Measurements from ENCODE around the gene ETV4. TPM values are rescaled to one million over a fixed set of nuclear protein-coding genes. Genes with fewer than 3 reads are reported as not detected.

ETV4 gene
- total and polyA plus RNA-seq, 2 of the 13 experiments (the other 11 are each of a cell fraction or from before 2014, with no cell fraction given): 128 to 330 TPM

GRCh38 chr17:43528319-43528987, 17.7 kb downstream of the ETV4 start (continued):
- TF ChIP-seq, protein P1, sequence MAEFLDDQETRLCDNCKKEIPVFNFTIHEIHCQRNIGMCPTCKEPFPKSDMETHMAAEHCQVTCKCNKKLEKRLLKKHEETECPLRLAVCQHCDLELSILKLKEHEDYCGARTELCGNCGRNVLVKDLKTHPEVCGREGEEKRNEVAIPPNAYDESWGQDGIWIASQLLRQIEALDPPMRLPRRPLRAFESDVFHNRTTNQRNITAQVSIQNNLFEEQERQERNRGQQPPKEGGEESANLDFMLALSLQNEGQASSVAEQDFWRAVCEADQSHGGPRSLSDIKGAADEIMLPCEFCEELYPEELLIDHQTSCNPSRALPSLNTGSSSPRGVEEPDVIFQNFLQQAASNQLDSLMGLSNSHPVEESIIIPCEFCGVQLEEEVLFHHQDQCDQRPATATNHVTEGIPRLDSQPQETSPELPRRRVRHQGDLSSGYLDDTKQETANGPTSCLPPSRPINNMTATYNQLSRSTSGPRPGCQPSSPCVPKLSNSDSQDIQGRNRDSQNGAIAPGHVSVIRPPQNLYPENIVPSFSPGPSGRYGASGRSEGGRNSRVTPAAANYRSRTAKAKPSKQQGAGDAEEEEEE (CRISPR knock-in tag; IDR thresholded peaks at IDR 0.05; ENCODE audit: borderline replicate concordance): no peak
- TF ChIP-seq ZNF253 (CRISPR knock-in tag; IDR thresholded peaks at IDR 0.05; ENCODE audit: borderline replicate concordance) (no peak), SNRNP70 (IDR thresholded peaks at IDR 0.05; ENCODE audit: low read depth, low read length) (no peak), MIXL1 (CRISPR knock-in tag; IDR thresholded peaks at IDR 0.05) (no peak; the same call in 1 of the 2 replicates), DPF2 (CRISPR knock-in tag; IDR thresholded peaks at IDR 0.05; ENCODE audit: borderline replicate concordance, low read depth) (no peak), GZF1 (CRISPR knock-in tag; IDR thresholded peaks at IDR 0.05) (no peak), ZSCAN20 (CRISPR knock-in tag; IDR thresholded peaks at IDR 0.05; ENCODE audit: borderline replicate concordance) (peak; percentile 61; the same call in 1 of the 2 replicates), CEBPG (CRISPR knock-in tag; IDR thresholded peaks at IDR 0.05) (peak; percentile 37; the same call in 1 of the 2 replicates), TP53 (CRISPR knock-in tag; conservative IDR thresholded peaks at IDR 0.05) (0 out of 2 replicates have a peak, but pooled peaks have one; percentile 40), ZNF136 (CRISPR knock-in tag; IDR thresholded peaks at IDR 0.05; ENCODE audit: low read depth) (no peak), FOXP1 (IDR thresholded peaks at IDR 0.05) (no peak), FOXP1 (CRISPR knock-in tag; IDR thresholded peaks at IDR 0.05) (no peak), ZNF431 (CRISPR knock-in tag; IDR thresholded peaks at IDR 0.05; ENCODE audit: borderline replicate concordance, low read depth) (no peak; the same call in 1 of the 2 replicates), NAIF1 (CRISPR knock-in tag; IDR thresholded peaks at IDR 0.05; ENCODE audit: borderline replicate concordance) (no peak), PRDM10 (CRISPR knock-in tag; IDR thresholded peaks at IDR 0.05; ENCODE audit: low read depth) (peak; percentile 60; the same call in 1 of the 2 replicates), ARHGAP35 (CRISPR knock-in tag; IDR thresholded peaks at IDR 0.05; ENCODE audit: borderline replicate concordance) (no peak)
- TF ChIP-seq, protein P2, sequence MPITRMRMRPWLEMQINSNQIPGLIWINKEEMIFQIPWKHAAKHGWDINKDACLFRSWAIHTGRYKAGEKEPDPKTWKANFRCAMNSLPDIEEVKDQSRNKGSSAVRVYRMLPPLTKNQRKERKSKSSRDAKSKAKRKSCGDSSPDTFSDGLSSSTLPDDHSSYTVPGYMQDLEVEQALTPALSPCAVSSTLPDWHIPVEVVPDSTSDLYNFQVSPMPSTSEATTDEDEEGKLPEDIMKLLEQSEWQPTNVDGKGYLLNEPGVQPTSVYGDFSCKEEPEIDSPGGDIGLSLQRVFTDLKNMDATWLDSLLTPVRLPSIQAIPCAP (CRISPR knock-in tag; IDR thresholded peaks at IDR 0.05; ENCODE audit: low read depth): no peak
- TF ChIP-seq, protein P3, sequence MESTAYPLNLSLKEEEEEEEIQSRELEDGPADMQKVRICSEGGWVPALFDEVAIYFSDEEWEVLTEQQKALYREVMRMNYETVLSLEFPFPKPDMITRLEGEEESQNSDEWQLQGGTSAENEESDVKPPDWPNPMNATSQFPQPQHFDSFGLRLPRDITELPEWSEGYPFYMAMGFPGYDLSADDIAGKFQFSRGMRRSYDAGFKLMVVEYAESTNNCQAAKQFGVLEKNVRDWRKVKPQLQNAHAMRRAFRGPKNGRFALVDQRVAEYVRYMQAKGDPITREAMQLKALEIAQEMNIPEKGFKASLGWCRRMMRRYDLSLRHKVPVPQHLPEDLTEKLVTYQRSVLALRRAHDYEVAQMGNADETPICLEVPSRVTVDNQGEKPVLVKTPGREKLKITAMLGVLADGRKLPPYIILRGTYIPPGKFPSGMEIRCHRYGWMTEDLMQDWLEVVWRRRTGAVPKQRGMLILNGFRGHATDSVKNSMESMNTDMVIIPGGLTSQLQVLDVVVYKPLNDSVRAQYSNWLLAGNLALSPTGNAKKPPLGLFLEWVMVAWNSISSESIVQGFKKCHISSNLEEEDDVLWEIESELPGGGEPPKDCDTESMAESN (CRISPR knock-in tag; conservative IDR thresholded peaks at IDR 0.05): 0 out of 2 replicates have a peak, but pooled peaks have one; percentile 33
- TF ChIP-seq, protein P4, sequence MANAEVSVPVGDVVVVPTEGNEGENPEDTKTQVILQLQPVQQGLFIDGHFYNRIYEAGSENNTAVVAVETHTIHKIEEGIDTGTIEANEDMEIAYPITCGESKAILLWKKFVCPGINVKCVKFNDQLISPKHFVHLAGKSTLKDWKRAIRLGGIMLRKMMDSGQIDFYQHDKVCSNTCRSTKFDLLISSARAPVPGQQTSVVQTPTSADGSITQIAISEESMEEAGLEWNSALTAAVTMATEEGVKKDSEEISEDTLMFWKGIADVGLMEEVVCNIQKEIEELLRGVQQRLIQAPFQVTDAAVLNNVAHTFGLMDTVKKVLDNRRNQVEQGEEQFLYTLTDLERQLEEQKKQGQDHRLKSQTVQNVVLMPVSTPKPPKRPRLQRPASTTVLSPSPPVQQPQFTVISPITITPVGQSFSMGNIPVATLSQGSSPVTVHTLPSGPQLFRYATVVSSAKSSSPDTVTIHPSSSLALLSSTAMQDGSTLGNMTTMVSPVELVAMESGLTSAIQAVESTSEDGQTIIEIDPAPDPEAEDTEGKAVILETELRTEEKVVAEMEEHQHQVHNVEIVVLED (CRISPR knock-in tag; IDR thresholded peaks at IDR 0.05; ENCODE audit: borderline replicate concordance): peak; percentile 59; the same call in 1 of the 2 replicates
